DND-41 (cell line): ENCODE data around the gene C12orf56.

Experiments
- ATAC-seq: fragments of 200-7000 bp; cut with Tn5 transposase; 3 replicates; pipeline ENCODE4 v1.9.1; 2021; ENCODE audit warnings: low read depth; ENCODE audit not compliant: insufficient read depth
- DNase-seq: peaks from one replicate; pipeline ENCODE4 v3.0.0-alpha.2; 2020
- H2AFZ ChIP-seq: 2 replicates; pipeline ENCODE4 v1.6.0; 2012; ENCODE audit warnings: low read depth, low read length
- H3K27ac ChIP-seq: 2 replicates; pipeline ENCODE4 v1.5.1; 2012; ENCODE audit warnings: low read length, inconsistent platforms
- H3K27me3 ChIP-seq: fragments of 200-600 bp; sonication (generic); 2 replicates; pipeline ENCODE4 v1.6.0; 2012; ENCODE audit warnings: low read length, mild to moderate bottlenecking, inconsistent platforms; ENCODE audit not compliant: insufficient read depth, poor library complexity
- H3K36me3 ChIP-seq: 2 replicates; pipeline ENCODE4 v1.5.1; 2012; ENCODE audit warnings: low read length, inconsistent platforms; ENCODE audit not compliant: insufficient read depth
- H3K4me1 ChIP-seq: 2 replicates; pipeline ENCODE4 v1.5.1; 2012; ENCODE audit warnings: mild to moderate bottlenecking, low read length; ENCODE audit not compliant: insufficient read depth
- H3K4me2 ChIP-seq: 2 replicates; pipeline ENCODE4 v1.6.0; 2012; ENCODE audit warnings: mild to moderate bottlenecking, moderate library complexity, low read length, inconsistent platforms; ENCODE audit not compliant: insufficient read depth
- H3K4me3 ChIP-seq, 2 experiments: fragments of 200-600 bp in 1 of 2; shearing (Covaris generic) in 1 of 2; 2 replicates each; pipeline ENCODE4 v1.5.1; 2012 to 2016; ENCODE audit warnings: inconsistent platforms in 2 of 2, low read length in 2 of 2, mild to moderate bottlenecking in 2 of 2, low read depth in 1 of 2, moderate library complexity in 1 of 2
- H3K79me2 ChIP-seq: 2 replicates; pipeline ENCODE4 v1.6.0; 2012; ENCODE audit warnings: low read length, inconsistent platforms; ENCODE audit not compliant: insufficient read depth
- H3K9ac ChIP-seq: 2 replicates; pipeline ENCODE4 v1.6.0; 2012; ENCODE audit warnings: low read depth, mild to moderate bottlenecking, inconsistent platforms, low read length, moderate library complexity
- H3K9me3 ChIP-seq: 2 replicates; pipeline ENCODE4 v1.5.1; 2012; ENCODE audit warnings: low read length, moderate library complexity, mild to moderate bottlenecking, inconsistent platforms; ENCODE audit not compliant: insufficient read depth, severe bottlenecking
- H4K20me1 ChIP-seq: 2 replicates; pipeline ENCODE4 v1.6.0; 2012; ENCODE audit warnings: low read length; ENCODE audit not compliant: insufficient read depth
- EZH2 ChIP-seq: IDR thresholded peaks from 3 replicates; pipeline ENCODE4 v1.6.1; 2012; ENCODE audit warnings: borderline replicate concordance, low read depth, mild to moderate bottlenecking, moderate library complexity, low read length, inconsistent platforms; ENCODE audit not compliant: severe bottlenecking
- TF ChIP-seq, protein P1 (sequence below): IDR thresholded peaks from 2 replicates; pipeline ENCODE4 v1.5.1; 2012; ENCODE audit warnings: borderline replicate concordance, low read length, moderate library complexity, mild to moderate bottlenecking; ENCODE audit not compliant: poor library complexity, severe bottlenecking; ENCODE audit errors: extremely low read depth

Gene C12orf56, protein sequence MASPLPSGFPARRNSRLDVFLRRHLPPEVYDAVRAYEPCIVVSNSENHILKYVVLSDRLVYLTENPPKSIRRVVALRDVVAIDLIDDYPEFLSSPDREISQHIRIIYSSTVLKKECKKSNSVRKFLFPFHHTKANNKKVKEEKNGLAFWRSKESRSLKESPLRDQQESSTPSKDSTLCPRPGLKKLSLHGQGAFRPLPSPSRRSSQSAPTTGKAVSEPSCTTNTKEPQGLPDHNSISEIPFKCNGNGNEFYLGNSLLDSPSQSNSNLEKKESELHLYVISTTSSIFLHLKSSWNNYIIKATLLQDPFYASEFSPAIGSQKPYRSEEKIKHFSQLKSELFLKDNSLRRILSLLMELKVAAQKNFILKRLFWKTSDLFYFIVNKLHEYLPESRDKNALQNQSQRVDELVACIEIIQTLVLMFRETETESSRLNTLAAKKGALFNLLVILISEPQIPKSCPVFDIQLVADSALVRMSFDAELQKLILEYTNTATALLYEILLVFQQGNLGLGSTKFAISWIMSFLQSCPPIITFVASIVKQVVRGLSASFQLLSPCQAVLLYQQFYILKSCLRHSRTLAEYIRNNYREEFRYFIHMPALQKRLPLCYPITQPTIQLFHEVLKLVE

DNA sequence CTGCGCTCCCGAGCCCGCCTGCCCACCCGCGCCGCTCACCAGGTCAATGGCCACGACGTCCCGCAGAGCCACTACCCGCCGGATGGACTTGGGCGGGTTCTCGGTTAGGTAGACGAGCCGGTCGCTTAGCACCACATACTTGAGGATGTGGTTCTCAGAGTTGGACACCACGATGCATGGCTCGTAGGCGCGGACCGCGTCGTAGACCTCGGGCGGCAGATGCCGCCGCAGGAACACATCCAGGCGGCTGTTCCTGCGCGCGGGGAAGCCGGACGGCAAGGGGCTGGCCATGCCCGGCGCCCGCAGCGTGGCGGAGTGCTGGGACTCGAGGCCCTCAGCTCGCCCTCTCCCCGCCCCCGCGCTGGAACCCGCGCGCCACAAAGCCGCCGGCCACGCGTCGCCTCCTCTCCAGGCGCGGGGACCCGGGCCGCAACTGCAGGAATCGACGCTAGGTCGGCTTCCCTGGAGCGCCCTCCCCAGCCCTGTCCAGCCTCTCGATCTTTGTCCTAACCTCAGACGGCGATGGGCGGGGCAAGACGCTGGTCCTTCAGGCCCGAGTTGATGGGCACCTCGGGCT, at the start of gene C12orf56:
Gene C12orf56, minus strand, starts transcription at position 484 of the 577 bp plus-strand sequence. Its CDS starts 193 bp downstream, at position 291.
- Histone ChIP-seq H3K27me3 (no peaks in the 10 kb centered on the region), H3K4me3 (no peak within 1 kb of the TSS), H3K4me1 (peaks cover 12% of the 10 kb centered on the region), H3K27ac (no peak within 1 kb of the TSS), H3K9me3 (no peaks in the 10 kb centered on the region), H3K4me2 (no peak within 1 kb of the TSS), H3K9ac (no peak within 1 kb of the TSS), H3K36me3 (no peaks in the 10 kb centered on the region), H3K79me2 (no peaks in the 10 kb centered on the region), H2AFZ (no peak within 1 kb of the TSS), H4K20me1 (no peaks in the 10 kb centered on the region)
- TF ChIP-seq, protein P1, sequence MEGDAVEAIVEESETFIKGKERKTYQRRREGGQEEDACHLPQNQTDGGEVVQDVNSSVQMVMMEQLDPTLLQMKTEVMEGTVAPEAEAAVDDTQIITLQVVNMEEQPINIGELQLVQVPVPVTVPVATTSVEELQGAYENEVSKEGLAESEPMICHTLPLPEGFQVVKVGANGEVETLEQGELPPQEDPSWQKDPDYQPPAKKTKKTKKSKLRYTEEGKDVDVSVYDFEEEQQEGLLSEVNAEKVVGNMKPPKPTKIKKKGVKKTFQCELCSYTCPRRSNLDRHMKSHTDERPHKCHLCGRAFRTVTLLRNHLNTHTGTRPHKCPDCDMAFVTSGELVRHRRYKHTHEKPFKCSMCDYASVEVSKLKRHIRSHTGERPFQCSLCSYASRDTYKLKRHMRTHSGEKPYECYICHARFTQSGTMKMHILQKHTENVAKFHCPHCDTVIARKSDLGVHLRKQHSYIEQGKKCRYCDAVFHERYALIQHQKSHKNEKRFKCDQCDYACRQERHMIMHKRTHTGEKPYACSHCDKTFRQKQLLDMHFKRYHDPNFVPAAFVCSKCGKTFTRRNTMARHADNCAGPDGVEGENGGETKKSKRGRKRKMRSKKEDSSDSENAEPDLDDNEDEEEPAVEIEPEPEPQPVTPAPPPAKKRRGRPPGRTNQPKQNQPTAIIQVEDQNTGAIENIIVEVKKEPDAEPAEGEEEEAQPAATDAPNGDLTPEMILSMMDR = no peak
- TF ChIP-seq EZH2 = no peak
- ATAC-seq (no peak), DNase-seq (no peak)

DNA sequence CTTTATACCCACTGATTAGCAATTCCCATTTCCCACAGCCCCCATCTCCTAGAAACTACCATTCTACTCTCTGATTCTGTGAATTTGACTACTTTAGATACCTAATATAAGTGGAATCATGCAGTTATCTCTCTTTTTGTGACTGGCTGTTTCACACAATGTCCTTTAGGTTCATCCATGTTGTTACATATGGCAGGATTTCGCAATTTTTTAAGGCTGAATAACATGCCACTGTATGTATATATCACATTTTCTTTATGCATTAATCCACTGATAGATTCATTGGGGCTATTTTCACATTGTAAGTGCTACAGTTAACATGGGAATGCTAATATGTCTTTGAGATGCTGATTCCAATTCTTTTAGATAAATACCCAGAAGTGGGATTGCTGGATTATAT, 49.5 kb upstream of the C12orf56 start:
- no peak for DNase-seq
- Histone ChIP-seq H3K79me2 (peaks cover 19% of the 10 kb centered on the region), H3K9me3 (no peaks in the 10 kb centered on the region), H3K9ac (no peak overlapping the region), H3K27me3 (no peaks in the 10 kb centered on the region), H3K4me1 (no peaks in the 10 kb centered on the region), H4K20me1 (no peaks in the 10 kb centered on the region), H2AFZ (no peak overlapping the region), H3K36me3 (peaks cover 97% of the 10 kb centered on the region), H3K4me2 (no peak overlapping the region), H3K4me3 (no peak overlapping the region), H3K27ac (no peak overlapping the region)
- ATAC-seq = no peak
- TF ChIP-seq, protein P1 = no peak
- TF ChIP-seq EZH2 = no peak

DNA sequence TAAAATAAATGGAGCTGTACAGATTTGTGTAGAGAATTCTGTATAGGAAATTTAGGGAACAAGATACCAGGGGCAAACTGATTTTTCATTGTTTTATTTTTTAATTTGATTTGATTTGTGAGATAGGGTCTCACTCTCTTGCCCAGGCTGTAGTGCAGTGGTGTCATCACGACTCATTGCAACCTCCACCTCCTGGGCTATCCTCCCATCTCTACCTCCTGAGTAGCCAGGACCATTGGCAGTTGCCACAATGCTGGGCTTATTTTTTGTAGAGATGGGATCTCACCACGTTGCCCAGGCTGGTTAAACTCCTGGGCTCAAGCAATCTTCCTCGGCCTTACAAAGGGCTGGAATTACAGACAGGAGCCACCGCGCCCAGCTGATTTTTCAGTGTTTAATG, 43.4 kb upstream of the C12orf56 start:
- H3K9me3 ChIP-seq = no peaks in the 10 kb centered on the region
- no peaks in the 10 kb centered on the region for H3K27me3 ChIP-seq
- peaks cover 14% of the 10 kb centered on the region for H3K79me2 ChIP-seq
- no peak overlapping the region for H3K4me3 ChIP-seq
- H3K36me3 ChIP-seq = peaks cover 99% of the 10 kb centered on the region
- ATAC-seq (no peak), DNase-seq (no peak)
- H2AFZ ChIP-seq = no peak overlapping the region
- H3K9ac ChIP-seq = no peak overlapping the region
- no peak for TF ChIP-seq EZH2
- TF ChIP-seq, protein P1 = no peak
- no peaks in the 10 kb centered on the region; the same call in 1 of the 2 replicates for H4K20me1 ChIP-seq
- no peak overlapping the region for H3K27ac ChIP-seq
- no peak overlapping the region for H3K4me2 ChIP-seq
- H3K4me1 ChIP-seq = no peaks in the 10 kb centered on the region
